RWPE1 (cell line): ENCODE data around the gene PPP6C.
"Not testable (repeated sequence)": the region's sequence is repeated elsewhere in the genome, so short reads cannot be mapped to it uniquely, and the experiment has no call there.

Experiments
- CTCF ChIA-PET: fragments of 350-600 bp; sonication (Branson Sonifier 250); formaldehyde crosslinking; extraction: SDS; loops from one replicate; lab custom pipeline; 2021; lab: Yijun Ruan, JAX
- POLR2A ChIA-PET: fragments of 400-600 bp; formaldehyde crosslinking; extraction: SDS; loops from one replicate; lab custom pipeline; 2020; ENCODE audit warnings: antibody characterized with exemption; ENCODE audit not compliant: low non-redundant PET; lab: Yijun Ruan, JAX
- DNase-seq: peaks from one replicate; pipeline ENCODE4 v3.0.0; 2012; ENCODE audit warnings: low spot score
- H3K27ac ChIP-seq: fragments of 450-650 bp; 2 replicates; pipeline ENCODE4 v1.5.1; 2017
- TF ChIP-seq, protein P1 (sequence below): fragments of 450-650 bp; conservative IDR thresholded peaks from 2 replicates; pipeline ENCODE4 v1.5.1; 2017; ENCODE audit warnings: low read depth, mild to moderate bottlenecking

Gene PPP6C

DNA sequence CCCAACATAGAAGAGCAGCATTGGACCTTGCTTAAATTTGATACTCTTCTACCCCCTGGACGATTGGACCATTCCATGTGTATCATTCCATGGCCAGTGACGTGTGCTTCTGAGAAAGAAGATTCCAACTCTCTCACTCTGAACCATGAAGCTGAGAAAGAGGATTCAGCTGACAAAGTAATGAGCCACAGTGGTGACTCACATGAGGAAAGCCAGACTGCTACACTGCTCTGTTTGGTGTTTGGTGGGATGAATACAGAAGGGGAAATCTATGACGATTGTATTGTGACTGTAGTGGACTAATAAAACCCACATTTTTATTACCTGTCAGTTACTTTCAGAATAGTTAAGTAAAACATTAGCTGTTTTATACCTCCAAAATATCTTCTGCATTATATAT, 44.1 kb upstream of the PPP6C start:
- POLR2A ChIA-PET, result no interaction called here
- H3K27ac ChIP-seq, result peak overlapping the region; percentile 54

GRCh38 chr9:125227761-125228160, 38.2 kb upstream of the PPP6C start:
- no peak for DNase-seq
- TF ChIP-seq, protein P1, sequence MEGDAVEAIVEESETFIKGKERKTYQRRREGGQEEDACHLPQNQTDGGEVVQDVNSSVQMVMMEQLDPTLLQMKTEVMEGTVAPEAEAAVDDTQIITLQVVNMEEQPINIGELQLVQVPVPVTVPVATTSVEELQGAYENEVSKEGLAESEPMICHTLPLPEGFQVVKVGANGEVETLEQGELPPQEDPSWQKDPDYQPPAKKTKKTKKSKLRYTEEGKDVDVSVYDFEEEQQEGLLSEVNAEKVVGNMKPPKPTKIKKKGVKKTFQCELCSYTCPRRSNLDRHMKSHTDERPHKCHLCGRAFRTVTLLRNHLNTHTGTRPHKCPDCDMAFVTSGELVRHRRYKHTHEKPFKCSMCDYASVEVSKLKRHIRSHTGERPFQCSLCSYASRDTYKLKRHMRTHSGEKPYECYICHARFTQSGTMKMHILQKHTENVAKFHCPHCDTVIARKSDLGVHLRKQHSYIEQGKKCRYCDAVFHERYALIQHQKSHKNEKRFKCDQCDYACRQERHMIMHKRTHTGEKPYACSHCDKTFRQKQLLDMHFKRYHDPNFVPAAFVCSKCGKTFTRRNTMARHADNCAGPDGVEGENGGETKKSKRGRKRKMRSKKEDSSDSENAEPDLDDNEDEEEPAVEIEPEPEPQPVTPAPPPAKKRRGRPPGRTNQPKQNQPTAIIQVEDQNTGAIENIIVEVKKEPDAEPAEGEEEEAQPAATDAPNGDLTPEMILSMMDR, result no peak
- no peak overlapping the region for H3K27ac ChIP-seq
- CTCF ChIA-PET, result no interaction called here
- POLR2A ChIA-PET, result interaction anchor here (0.7 kb wide), 1 partner anchor 15 kb away, joined by 5 read pairs; no protein-coding TSS in a partner anchor

More for the DNA sequence above, 44.1 kb upstream of the PPP6C start:
- peak; percentile 81 for DNase-seq
- TF ChIP-seq, protein P1, result no peak
- CTCF ChIA-PET, result interaction anchor here (0.7 kb wide), 1 partner anchor 97 kb away, joined by 3 read pairs; no protein-coding TSS in a partner anchor

DNA sequence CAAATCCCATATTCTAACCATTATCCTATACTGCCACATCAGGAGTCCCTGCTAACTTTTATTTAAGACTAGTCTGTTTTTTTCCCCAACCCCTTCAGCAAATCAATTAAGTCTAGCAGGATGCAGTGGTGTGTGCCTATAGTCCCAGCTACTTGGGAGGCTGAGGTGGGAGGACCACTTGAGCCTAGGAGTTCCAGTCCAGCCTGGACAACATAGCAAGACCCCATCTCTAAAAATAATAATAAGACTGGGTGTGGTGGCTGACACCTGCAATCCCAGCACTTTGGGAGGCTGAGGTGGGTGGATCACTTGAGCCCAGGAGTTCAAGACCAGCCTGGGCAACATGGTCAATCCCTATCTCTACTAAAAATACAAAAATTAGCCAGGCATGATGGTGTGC, 35.3 kb upstream of the PPP6C start:
- DNase-seq, POLR2A ChIA-PET, H3K27ac ChIP-seq, CTCF ChIA-PET: not testable (repeated sequence)

DNA sequence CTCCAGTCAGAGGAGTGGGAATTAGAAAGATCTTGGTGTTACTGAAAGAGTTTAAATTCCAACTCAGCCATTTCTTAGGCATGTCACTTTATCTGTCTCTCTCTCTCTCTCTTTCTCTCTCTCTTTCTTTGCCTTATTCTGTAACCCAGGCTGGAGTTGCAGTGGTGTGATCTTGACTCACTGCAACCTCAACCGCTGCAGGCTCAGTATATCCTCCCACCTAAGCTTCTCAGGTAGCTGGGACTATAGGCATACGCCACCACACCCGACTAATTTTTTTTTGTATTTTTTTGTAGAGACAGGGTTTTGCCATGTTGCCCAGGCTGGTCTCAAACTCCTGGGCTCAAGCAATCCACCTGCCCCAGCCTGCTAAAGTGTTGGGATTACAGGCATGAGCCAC, 29.0 kb upstream of the PPP6C start:
- no peak for DNase-seq
- H3K27ac ChIP-seq, result no peak overlapping the region
- TF ChIP-seq, protein P1, result no peak
- CTCF ChIA-PET, result no interaction called here
- POLR2A ChIA-PET, result interaction anchor here (0.7 kb wide), 1 partner anchor 24 kb away, joined by 4 read pairs; no protein-coding TSS in a partner anchor

DNA sequence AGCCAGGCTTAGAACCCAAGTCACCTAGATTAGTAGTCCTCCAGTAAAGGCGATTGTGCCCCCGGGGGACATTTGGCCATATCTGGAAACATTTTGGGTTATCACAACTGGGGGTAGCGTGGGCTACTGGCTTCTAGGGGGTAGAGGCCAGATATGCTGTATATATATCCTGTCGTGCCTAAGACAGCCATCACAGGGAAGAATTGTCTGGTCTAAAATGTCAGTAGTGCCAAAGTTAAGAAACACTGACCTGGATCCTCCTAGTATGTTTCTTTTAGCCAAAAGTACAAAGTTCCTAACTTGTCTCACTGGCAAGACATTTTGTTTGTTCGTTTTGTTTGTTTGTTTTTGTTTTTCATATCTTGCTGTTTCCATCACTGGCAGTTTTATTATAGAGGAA, 24.6 kb upstream of the PPP6C start:
- DNase-seq, result no peak
- TF ChIP-seq, protein P1, result no peak
- POLR2A ChIA-PET, result interaction anchor here (0.6 kb wide), 1 partner anchor 15 kb away, joined by 5 read pairs; no protein-coding TSS in a partner anchor
- H3K27ac ChIP-seq, result no peak overlapping the region
- CTCF ChIA-PET, result no interaction called here

GRCh38 chr9:125204477-125204876, 14.9 kb upstream of the PPP6C start:
- 0 out of 2 replicates have a peak overlapping the region, but pooled peaks have one; percentile 9 for H3K27ac ChIP-seq
- no peak for DNase-seq
- POLR2A ChIA-PET, result no interaction called here
- TF ChIP-seq, protein P1, result no peak
- CTCF ChIA-PET, result interaction anchor here (0.6 kb wide), 2 partner anchors 10 to 525 kb away, joined by 3 to 5 read pairs; no protein-coding TSS in a partner anchor

- POLR2A ChIA-PET, result no interaction called here
- H3K27ac ChIP-seq, result no peak overlapping the region
- CTCF ChIA-PET, result no interaction called here
- TF ChIP-seq, protein P1, result no peak
- no peak for DNase-seq
These were observed 13.4 kb upstream of the PPP6C start for GRCh38 chr9:125202846-125203618.
